ENCODE data around the gene RASD1. TPM values are rescaled to one million over a fixed set of nuclear protein-coding genes. Genes with fewer than 3 reads are reported as not detected.

RASD1 gene
- total and polyA plus RNA-seq, 2 of the 4 experiments (the other 2 are of a cell fraction): 0.54 to 1.8 TPM

- Histone ChIP-seq H3K14ac (replicated peaks; ENCODE audit: low read depth, low read length) (no peak overlapping the region), H4K91ac (ENCODE audit: insufficient read depth, low read depth, low read length) (no peak overlapping the region), H2BK20ac (ENCODE audit: low read depth, low read length) (no peak overlapping the region), H2AFZ (replicated peaks; ENCODE audit: low read length, poor library complexity) (no peak overlapping the region), H2BK5ac (ENCODE audit: low read depth, low read length, poor library complexity, severe bottlenecking) (no peak overlapping the region), H2BK15ac (ENCODE audit: low read depth, low read length) (no peak overlapping the region), H2AK5ac (ENCODE audit: low read depth, low read length) (no peak overlapping the region), H3K79me1 (ENCODE audit: low read depth in 1 of 2, low read length in 2 of 2) (no peaks in the 10 kb centered on the region), H4K8ac (ENCODE audit: low read depth in 2 of 2, low read length in 2 of 2) (no peak overlapping the region), H3K4me2 (ENCODE audit: low read depth, low read length) (no peak overlapping the region), H3K4me1 (ENCODE audit: control insufficient read depth, insufficient read depth, low read length) (no peaks in the 10 kb centered on the region), H3K56ac (ENCODE audit: extremely low read depth, insufficient read depth, low read length) (no peak overlapping the region), H4K5ac (ENCODE audit: low read depth, low read length) (no peak overlapping the region), H3K36me3 (ENCODE audit: control insufficient read depth, insufficient read depth, low read length) (no peaks in the 10 kb centered on the region), H3K9ac (ENCODE audit: low read depth, low read length) (no peak overlapping the region), H3K27me3 (ENCODE audit: control insufficient read depth, insufficient read depth, low read length) (peaks cover 33% of the 10 kb centered on the region), H2AK9ac (replicated peaks; ENCODE audit: low read depth, low read length, poor library complexity) (no peak overlapping the region), H3K4ac (ENCODE audit: low read depth, low read length) (no peak overlapping the region), H2BK120ac (ENCODE audit: low read depth, low read length) (no peak overlapping the region), H3K4me3 (ENCODE audit: insufficient read depth, low read depth, low read length) (no peak overlapping the region), H3K23ac (ENCODE audit: low read depth, low read length) (no peak overlapping the region), H4K20me1 (ENCODE audit: insufficient read depth, low read length) (no peaks in the 10 kb centered on the region), H3K18ac (ENCODE audit: low read depth, low read length) (no peak overlapping the region), H3K9me1 (ENCODE audit: insufficient read depth, low read length) (no peaks in the 10 kb centered on the region), H3K27ac (ENCODE audit: insufficient read depth, low read length) (no peak overlapping the region), H3K9me3 (ENCODE audit: control insufficient read depth, insufficient read depth, low read length) (peaks cover 3% of the 10 kb centered on the region; the same call in 1 of the 2 replicates)
- no TSS peak for BruUV-seq (replicated peaks)
- ATAC-seq (ENCODE audit: low read depth) (no peak), DNase-seq (peak; percentile 16)
- in situ Hi-C loops (cut with MboI; ENCODE audit: low sequenced_read_pairs): no loop called here
- WGBS, 2 experiments (ENCODE audit: extremely low coverage in 2 of 2, insufficient read length in 1 of 2): 77% methylated on average over 3 of the region's 15 CpGs; no CpG with 5 or more reads in 1 of the 2 experiments
- POLR2A ChIA-PET (ENCODE audit: unreplicated experiment): no interaction called here
- TF ChIP-seq CHD1 (IDR thresholded peaks at IDR 0.05; ENCODE audit: low read depth, low read length) (no peak), FOS (IDR thresholded peaks at IDR 0.05; ENCODE audit: low read depth, low read length) (no peak), SMC3 (IDR thresholded peaks at IDR 0.05; ENCODE audit: low read depth, low read length) (no peak), USF2 (IDR thresholded peaks at IDR 0.05; ENCODE audit: low read depth, low read length) (no peak), RAD21 (IDR thresholded peaks at IDR 0.05; ENCODE audit: low read length) (no peak), CEBPB (IDR thresholded peaks at IDR 0.05; ENCODE audit: low read depth, low read length) (no peak), POLR2A (IDR thresholded peaks at IDR 0.05; ENCODE audit: low read depth, low read length) (no peak), BHLHE40 (IDR thresholded peaks at IDR 0.05; ENCODE audit: low read depth, low read length) (no peak), RCOR1 (IDR thresholded peaks at IDR 0.05; ENCODE audit: insufficient replicate concordance, low read length) (no peak), MXI1 (IDR thresholded peaks at IDR 0.05; ENCODE audit: borderline replicate concordance, low read depth, low read length) (no peak), RFX5 (IDR thresholded peaks at IDR 0.05; ENCODE audit: low read depth, low read length) (no peak), MAFK (IDR thresholded peaks at IDR 0.05; ENCODE audit: low read depth, low read length) (no peak)
- TF ChIP-seq, protein P1, sequence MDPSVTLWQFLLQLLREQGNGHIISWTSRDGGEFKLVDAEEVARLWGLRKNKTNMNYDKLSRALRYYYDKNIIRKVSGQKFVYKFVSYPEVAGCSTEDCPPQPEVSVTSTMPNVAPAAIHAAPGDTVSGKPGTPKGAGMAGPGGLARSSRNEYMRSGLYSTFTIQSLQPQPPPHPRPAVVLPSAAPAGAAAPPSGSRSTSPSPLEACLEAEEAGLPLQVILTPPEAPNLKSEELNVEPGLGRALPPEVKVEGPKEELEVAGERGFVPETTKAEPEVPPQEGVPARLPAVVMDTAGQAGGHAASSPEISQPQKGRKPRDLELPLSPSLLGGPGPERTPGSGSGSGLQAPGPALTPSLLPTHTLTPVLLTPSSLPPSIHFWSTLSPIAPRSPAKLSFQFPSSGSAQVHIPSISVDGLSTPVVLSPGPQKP (IDR thresholded peaks at IDR 0.05; ENCODE audit: borderline replicate concordance, low read depth, low read length): no peak
- CTCF ChIA-PET: no interaction called here
- dilution Hi-C loops (cut with HindIII; ENCODE audit: low sequenced_read_pairs, unreplicated experiment): no loop called here
- intact Hi-C loops (cut with micrococcal nuclease): no loop called here
Measured at GRCh38 chr17:17462048-17462824, 34.0 kb downstream of the RASD1 start.
